Measurements from ENCODE around the gene ZNF135. TPM values are rescaled to one million over a fixed set of nuclear protein-coding genes. Genes with fewer than 3 reads are reported as not detected.

ZNF135 gene
- total and polyA plus RNA-seq, 2 of the 13 experiments (the other 11 are each of a cell fraction or from before 2014, with no cell fraction given), result not detected

- TF ChIP-seq RERE (CRISPR knock-in tag; IDR thresholded peaks at IDR 0.05; ENCODE audit: low read depth) (no peak), NFYC (CRISPR knock-in tag; IDR thresholded peaks at IDR 0.05) (peak; percentile 57), CTCF (CRISPR knock-in tag; IDR thresholded peaks at IDR 0.05) (peak; percentile 75), ZNF780A (CRISPR knock-in tag; IDR thresholded peaks at IDR 0.05) (no peak), ZSCAN31 (CRISPR knock-in tag; IDR thresholded peaks at IDR 0.05; ENCODE audit: low read depth) (no peak), FOXA1 (IDR thresholded peaks at IDR 0.05) (no peak), FOXA1 (CRISPR knock-in tag; IDR thresholded peaks at IDR 0.05) (no peak), WIZ (CRISPR knock-in tag; IDR thresholded peaks at IDR 0.05) (no peak), STAG1 (CRISPR knock-in tag; IDR thresholded peaks at IDR 0.05) (peak; percentile 74)
Observed at GRCh38 chr19:58021541-58022282, 37.4 kb upstream of the ZNF135 start (continued).

Data from HepG2 (cell line).